NOMO-1 (cell line): ENCODE results near the gene PHC3.

ENCODE experiments used
- DNase-seq, 2 experiments: peaks; one replicate each; lab custom pipeline; 2025; ENCODE audit not compliant: unreplicated experiment in 2 of 2; lab: John Stamatoyannopoulos, UW

PHC3 gene

DNA sequence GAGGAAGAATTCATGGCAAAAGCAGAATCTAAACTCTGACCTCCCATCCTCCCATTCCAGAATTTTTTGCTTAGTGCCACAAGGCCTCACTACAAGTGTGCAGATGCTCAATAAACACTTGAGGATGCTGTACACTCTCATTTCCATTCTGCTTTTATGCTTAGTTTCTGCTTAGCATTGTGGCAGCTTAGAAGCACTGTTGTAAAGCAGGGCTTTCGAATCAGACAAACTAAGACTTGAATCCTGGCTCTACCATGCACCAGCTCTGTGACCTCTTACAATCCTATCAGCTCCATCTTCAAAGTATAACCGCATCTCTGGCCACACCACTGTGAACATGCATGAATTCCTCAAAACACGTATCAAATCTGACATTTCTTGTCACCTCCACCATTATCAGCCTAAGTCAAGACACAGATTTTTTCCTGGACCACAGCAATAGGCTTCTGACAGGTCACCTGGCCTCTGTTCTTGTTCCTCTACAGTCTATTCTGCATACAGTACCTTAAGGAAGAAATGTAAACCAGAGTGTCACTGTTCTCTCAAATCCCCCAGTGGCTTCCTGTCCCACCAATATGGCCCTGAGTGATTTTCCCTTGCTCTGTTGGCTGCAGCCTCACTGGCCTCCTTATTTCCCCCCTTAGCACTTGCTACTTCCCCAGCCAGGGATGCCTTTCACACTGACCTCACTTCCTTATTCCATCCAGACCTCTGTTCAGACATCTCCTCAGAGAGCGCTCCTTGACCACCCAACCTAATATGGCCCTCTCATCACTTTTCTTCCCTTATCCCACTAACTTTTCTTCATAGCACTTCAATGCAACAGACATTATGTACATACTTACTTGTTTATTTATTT lies 8.1 kb upstream of the PHC3 start:
- DNase-seq, result peak; percentile 31 to 54

- DNase-seq, result peak; percentile 22 to 72
These were observed 1.2 kb downstream of the PHC3 start for GRCh38 chr3:170180079-170180907.

- DNase-seq, result peak; percentile 10 to 79
These were observed 2.1 kb downstream of the PHC3 start for GRCh38 chr3:170179432-170179831.

- DNase-seq, result no peak
These were observed 2.9 kb downstream of the PHC3 start for GRCh38 chr3:170178651-170179050.

DNA sequence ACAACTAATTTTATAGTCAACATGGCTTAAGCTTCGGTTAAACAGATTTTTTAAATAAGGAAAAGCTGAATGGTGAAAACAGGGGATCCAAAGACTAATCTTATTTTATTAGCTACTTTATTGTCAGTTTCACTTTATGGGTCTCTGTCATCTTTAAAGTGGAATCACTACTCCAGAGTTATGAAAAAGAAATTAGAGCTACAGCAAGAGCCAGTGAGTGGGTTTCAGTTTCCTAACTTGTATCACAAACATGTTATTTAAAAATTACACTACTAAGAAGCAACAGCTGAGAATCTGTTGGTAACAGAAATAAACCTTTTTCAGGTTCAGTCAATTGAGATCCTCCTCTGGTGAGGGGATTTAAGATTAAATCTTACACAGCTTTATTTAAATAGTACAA lies 10.0 kb downstream of the PHC3 start:
- no peak for DNase-seq

- DNase-seq, result no peak
These were observed 16.8 kb downstream of the PHC3 start for GRCh38 chr3:170164717-170165116.

- DNase-seq, result no peak
These were observed 17.4 kb downstream of the PHC3 start for GRCh38 chr3:170163956-170164645.

DNA sequence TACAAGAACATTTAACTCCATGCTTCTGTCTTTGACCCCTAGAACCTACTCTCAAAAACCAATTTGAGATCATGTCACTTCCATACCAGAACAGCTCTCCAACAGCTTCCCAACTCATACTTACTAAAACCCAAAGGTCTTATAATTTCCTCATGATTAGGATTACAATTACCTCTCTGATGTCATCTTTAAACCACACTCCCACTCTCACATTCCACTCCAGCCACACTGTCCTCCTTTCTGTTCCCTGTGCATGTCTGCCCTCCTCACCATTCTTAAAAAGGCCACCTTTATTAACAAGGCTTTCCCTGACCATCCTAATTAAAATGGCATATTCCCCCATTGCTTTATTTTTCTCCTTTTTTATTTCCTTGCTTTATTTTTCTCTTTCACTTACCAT lies 18.9 kb downstream of the PHC3 start:
- DNase-seq, result no peak

DNA sequence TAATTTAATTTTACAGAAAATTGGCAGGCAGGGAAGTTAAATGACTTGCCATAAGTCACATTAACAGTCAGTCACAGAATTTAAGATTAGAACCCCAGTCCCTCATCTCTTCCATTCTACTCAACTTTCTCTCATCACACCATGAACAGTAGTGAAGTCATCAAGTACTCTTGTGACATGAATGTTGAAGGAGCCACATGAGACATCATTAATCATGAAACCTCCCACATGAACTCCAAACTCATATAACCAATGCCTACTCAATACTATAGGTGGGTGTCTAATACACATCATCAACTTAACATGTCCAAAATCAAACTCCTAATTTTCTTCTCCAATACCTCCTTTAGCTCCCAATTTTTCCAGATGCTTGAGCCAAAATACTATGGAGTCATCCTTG lies 19.5 kb downstream of the PHC3 start:
- DNase-seq, result no peak

DNA sequence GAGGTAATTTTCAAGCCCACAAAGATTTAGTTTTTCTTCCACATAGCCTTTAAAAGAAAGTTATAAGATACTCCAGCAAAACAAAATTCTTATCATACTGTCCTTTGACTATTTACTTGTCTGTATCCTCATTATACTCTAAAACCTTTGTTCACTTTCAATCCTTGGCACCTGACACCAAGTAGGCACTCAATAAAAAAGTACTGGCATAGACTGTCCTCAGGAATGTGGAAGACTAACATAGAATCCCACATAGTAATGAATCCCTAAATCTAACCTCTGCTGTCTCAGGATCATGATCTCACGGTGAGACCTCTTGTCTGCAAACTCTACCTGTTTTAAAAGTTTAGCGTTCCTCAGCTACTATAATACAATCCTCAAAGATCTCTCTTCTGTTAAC lies 21.6 kb downstream of the PHC3 start:
- DNase-seq, result no peak

DNA sequence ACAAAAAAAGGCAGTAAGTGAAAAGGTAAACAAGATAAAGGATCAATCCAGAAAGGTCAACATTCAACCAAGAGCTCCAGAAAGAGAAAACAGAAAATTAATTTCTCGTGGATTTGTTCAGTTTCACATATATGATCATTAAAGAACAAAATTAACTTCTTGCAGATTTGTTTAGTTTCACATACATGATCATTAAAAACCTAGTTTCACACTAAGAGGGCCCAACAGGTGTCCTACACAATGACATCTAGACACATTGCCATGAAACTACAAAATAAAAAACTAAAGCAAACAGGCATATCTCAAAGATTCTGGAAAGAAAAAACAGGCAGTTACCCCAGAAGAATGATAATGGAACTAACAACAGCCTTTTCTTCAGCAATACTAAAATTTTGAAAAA lies 22.1 kb downstream of the PHC3 start:
- no peak for DNase-seq

- no peak for DNase-seq
These were observed 25.9 kb downstream of the PHC3 start for GRCh38 chr3:170155604-170156003.

GRCh38 chr3:170154569-170155143 lies 26.9 kb downstream of the PHC3 start:
- DNase-seq, result peak; percentile 59 to 99

DNA sequence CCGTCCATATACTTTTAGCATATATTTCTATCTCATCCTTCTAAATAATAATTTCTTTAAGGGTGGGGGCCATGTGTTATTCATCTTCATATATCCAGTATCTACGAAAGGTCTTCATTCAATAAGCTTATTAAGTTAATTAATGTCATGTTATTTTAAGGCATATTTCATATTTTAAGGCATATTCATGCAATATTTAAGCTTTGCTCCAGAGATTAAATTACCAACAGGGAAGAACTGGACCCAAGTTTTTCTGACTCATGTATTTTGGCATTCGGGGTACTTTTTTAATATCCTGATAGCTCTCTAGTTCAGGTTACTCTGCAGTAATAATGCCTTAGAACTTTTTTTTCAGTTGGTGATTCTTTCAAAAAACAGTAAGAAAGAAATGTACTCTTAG lies 27.4 kb downstream of the PHC3 start:
- DNase-seq, result no peak

GRCh38 chr3:170151536-170151935 lies 30.0 kb downstream of the PHC3 start:
- DNase-seq, result no peak

DNA sequence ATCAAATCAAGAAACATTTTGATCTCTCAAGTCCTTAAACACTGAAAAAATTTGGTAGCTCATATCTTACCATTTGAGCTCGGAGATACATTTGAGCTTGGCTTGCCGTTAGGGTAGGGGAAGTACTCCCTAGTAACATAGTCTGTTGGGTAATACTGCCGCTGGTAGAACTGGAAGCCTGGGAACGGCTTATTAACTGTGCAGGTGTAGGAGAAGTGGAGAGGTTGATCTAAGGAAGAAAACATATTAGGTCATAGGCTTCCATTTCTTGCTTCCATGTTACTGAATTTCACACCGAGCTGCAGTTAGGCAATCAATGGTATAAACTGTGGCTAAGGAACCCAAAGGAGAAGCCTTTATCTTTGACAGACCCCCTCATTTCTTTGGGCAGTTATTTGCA lies 32.5 kb downstream of the PHC3 start:
- DNase-seq, result peak in 1 of 2 experiments; percentile 25

DNA sequence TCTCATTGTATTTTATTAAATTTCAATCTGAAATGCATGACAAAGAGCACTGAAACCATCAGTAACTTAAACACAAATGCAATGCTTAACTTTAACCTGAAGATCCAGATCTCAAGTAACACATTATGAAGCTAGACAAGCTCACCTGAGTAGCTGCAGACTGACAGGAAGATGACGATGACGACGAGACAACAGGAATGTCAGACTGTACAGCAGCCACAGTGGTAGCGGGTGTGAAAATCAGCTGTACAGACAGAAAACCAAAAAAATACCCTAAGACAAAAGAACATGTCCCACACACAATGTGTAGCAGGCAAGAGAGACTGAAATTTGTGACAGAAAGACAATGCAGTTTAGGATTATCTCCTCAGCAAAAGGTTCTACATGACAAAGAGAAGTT lies 36.3 kb downstream of the PHC3 start:
- DNase-seq, result no peak

GRCh38 chr3:170144437-170144843 lies 37.1 kb downstream of the PHC3 start:
- DNase-seq, result no peak

GRCh38 chr3:170142373-170142772 lies 39.2 kb downstream of the PHC3 start:
- no peak for DNase-seq

DNA sequence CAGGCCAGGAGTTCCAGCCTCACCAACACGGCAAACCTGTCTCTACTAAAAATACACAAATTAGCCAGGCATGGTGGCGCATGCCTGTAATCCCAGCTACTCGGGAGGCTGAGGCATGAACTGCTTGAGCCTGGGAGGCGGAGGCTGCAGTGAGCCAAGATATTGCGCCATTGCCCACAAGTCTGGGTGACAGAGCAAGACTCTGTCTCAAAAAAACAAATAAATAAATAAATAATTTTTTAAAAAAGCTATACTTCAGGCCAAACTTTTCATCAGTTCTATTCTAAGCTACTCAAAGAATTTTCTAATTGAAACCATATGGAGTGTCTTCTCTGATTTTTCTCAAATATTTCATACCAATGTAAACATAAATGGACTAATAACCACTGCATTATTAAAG lies 43.5 kb downstream of the PHC3 start:
- no peak for DNase-seq

GRCh38 chr3:170132335-170132734 lies 49.2 kb downstream of the PHC3 start:
- DNase-seq, result peak in 1 of 2 experiments; percentile 13
